OCI-LY7 (cell line): Measurements from ENCODE around the gene NINJ2.

Experiments used
- CTCF ChIP-seq: fragments of 200-600 bp; sonication (generic); conservative IDR thresholded peaks from 2 replicates; pipeline ENCODE4 v1.5.1; 2014; ENCODE audit warnings: mild to moderate bottlenecking, antibody characterized with exemption, low read length, moderate library complexity, mixed read lengths
- EZH2phosphoT487 ChIP-seq: fragments of 200-600 bp; sonication (generic); IDR thresholded peaks from 2 replicates; pipeline ENCODE4 v1.6.1; 2018; ENCODE audit warnings: low read depth, borderline replicate concordance, mild to moderate bottlenecking, mixed run types, antibody characterized with exemption, low read length, moderate library complexity, mixed read lengths

GRCh38 chr12:536751-537245 lies 126.4 kb downstream of the NINJ2 start:
- TF ChIP-seq CTCF, result no peak
- no peak for TF ChIP-seq EZH2phosphoT487
